H1 (cell line): ENCODE results near the gene MID1. TPM values are rescaled to one million over a fixed set of nuclear protein-coding genes. Genes with fewer than 3 reads are reported as not detected.

Experiments used
- ASH2L ChIP-seq: fragments of 200-600, 300-600 bp; sonication (generic); IDR thresholded peaks from one replicate; pipeline ENCODE4 v1.7.1; 2017; ENCODE audit warnings: low read length
- BACH1 ChIP-seq: IDR thresholded peaks from 2 replicates; pipeline ENCODE4 v1.6.1; 2012; ENCODE audit warnings: low read length, improper control_type of control experiment
- CHD1 ChIP-seq: IDR thresholded peaks from 2 replicates; pipeline ENCODE4 v1.6.1; 2012; ENCODE audit warnings: low read depth, low read length, improper control_type of control experiment
- GABPA ChIP-seq: IDR thresholded peaks from 2 replicates; pipeline ENCODE4 v1.6.1; 2011; ENCODE audit warnings: mild to moderate bottlenecking, low read length, moderate library complexity, borderline replicate concordance; ENCODE audit not compliant: insufficient read depth
- POLR2AphosphoS5 ChIP-seq: IDR thresholded peaks from 2 replicates; pipeline ENCODE4 v1.6.1; 2011; ENCODE audit warnings: low read depth, low read length
- RXRA ChIP-seq: IDR thresholded peaks from 2 replicates; pipeline ENCODE4 v1.6.1; 2011; ENCODE audit warnings: low read depth, mild to moderate bottlenecking, low read length, moderate library complexity; ENCODE audit not compliant: insufficient read depth
- polyA plus RNA-seq, 7 experiments: library from polyadenylated mRNA; depleted of rRNA in 3 of 7; stranded (reverse) in 5 of 7; unstranded in 2 of 7; fragments of >200 nt in 5 of 7; fragments of 200-250 nt in 2 of 7; gene quantifications; 1 replicate in 5 of 7; 2 replicates in 1 of 7; 4 replicates in 1 of 7; pipeline versions ENCODE4 v1.2.1 to v1.2.3, GENCODE V29; 2011 to 2013; ENCODE audit warnings: missing spikeins in 2 of 7, mixed read lengths in 2 of 7
- total RNA-seq: library from RNA; stranded (reverse); fragmentation: NEBNext Ultra II Directional; extraction: Animal tissue kit (Norgen Biotek cat#: 25700); gene quantifications from 2 replicates; pipeline ENCODE4 v1.2.1, GENCODE V29; 2021
- TF ChIP-seq, protein P1 (sequence below): fragments of 300-600 bp; sonication (generic); IDR thresholded peaks from 2 replicates; pipeline ENCODE4 v1.7.1; 2012; ENCODE audit warnings: low read length, moderate library complexity, mild to moderate bottlenecking, inconsistent platforms; ENCODE audit not compliant: insufficient replicate concordance

The MID1 gene
- total and polyA plus RNA-seq, 2 of the 8 experiments (the other 6 are each of a cell fraction or from before 2014, with no cell fraction given): 12.9 to 54.3 TPM

DNA sequence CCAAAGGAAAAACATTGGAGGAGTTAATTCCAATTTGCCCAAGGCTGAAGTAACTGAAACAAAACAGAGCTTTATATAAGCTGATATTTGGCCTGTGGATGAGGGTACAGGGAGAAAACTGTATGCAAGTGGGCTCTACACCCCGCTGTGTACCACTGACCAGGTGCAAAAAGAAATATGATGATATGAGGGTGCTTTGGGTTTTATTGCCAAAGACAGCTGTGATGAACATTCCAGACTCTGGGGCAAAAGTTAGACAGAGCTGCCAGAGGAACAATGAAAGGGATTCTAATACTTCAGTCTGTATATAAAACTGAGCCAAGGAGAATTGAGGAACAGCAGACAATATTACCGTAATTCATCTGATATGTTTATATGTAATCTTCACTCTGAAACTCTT is 117.4 kb downstream of the MID1 start (continued):
- no peak for TF ChIP-seq CHD1
- TF ChIP-seq RXRA: no peak
- TF ChIP-seq GABPA: no peak
- TF ChIP-seq BACH1: no peak
- TF ChIP-seq, protein P1, sequence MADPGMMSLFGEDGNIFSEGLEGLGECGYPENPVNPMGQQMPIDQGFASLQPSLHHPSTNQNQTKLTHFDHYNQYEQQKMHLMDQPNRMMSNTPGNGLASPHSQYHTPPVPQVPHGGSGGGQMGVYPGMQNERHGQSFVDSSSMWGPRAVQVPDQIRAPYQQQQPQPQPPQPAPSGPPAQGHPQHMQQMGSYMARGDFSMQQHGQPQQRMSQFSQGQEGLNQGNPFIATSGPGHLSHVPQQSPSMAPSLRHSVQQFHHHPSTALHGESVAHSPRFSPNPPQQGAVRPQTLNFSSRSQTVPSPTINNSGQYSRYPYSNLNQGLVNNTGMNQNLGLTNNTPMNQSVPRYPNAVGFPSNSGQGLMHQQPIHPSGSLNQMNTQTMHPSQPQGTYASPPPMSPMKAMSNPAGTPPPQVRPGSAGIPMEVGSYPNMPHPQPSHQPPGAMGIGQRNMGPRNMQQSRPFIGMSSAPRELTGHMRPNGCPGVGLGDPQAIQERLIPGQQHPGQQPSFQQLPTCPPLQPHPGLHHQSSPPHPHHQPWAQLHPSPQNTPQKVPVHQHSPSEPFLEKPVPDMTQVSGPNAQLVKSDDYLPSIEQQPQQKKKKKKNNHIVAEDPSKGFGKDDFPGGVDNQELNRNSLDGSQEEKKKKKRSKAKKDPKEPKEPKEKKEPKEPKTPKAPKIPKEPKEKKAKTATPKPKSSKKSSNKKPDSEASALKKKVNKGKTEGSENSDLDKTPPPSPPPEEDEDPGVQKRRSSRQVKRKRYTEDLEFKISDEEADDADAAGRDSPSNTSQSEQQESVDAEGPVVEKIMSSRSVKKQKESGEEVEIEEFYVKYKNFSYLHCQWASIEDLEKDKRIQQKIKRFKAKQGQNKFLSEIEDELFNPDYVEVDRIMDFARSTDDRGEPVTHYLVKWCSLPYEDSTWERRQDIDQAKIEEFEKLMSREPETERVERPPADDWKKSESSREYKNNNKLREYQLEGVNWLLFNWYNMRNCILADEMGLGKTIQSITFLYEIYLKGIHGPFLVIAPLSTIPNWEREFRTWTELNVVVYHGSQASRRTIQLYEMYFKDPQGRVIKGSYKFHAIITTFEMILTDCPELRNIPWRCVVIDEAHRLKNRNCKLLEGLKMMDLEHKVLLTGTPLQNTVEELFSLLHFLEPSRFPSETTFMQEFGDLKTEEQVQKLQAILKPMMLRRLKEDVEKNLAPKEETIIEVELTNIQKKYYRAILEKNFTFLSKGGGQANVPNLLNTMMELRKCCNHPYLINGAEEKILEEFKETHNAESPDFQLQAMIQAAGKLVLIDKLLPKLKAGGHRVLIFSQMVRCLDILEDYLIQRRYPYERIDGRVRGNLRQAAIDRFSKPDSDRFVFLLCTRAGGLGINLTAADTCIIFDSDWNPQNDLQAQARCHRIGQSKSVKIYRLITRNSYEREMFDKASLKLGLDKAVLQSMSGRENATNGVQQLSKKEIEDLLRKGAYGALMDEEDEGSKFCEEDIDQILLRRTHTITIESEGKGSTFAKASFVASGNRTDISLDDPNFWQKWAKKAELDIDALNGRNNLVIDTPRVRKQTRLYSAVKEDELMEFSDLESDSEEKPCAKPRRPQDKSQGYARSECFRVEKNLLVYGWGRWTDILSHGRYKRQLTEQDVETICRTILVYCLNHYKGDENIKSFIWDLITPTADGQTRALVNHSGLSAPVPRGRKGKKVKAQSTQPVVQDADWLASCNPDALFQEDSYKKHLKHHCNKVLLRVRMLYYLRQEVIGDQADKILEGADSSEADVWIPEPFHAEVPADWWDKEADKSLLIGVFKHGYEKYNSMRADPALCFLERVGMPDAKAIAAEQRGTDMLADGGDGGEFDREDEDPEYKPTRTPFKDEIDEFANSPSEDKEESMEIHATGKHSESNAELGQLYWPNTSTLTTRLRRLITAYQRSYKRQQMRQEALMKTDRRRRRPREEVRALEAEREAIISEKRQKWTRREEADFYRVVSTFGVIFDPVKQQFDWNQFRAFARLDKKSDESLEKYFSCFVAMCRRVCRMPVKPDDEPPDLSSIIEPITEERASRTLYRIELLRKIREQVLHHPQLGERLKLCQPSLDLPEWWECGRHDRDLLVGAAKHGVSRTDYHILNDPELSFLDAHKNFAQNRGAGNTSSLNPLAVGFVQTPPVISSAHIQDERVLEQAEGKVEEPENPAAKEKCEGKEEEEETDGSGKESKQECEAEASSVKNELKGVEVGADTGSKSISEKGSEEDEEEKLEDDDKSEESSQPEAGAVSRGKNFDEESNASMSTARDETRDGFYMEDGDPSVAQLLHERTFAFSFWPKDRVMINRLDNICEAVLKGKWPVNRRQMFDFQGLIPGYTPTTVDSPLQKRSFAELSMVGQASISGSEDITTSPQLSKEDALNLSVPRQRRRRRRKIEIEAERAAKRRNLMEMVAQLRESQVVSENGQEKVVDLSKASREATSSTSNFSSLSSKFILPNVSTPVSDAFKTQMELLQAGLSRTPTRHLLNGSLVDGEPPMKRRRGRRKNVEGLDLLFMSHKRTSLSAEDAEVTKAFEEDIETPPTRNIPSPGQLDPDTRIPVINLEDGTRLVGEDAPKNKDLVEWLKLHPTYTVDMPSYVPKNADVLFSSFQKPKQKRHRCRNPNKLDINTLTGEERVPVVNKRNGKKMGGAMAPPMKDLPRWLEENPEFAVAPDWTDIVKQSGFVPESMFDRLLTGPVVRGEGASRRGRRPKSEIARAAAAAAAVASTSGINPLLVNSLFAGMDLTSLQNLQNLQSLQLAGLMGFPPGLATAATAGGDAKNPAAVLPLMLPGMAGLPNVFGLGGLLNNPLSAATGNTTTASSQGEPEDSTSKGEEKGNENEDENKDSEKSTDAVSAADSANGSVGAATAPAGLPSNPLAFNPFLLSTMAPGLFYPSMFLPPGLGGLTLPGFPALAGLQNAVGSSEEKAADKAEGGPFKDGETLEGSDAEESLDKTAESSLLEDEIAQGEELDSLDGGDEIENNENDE: no peak
- TF ChIP-seq ASH2L: no peak
- no peak for TF ChIP-seq POLR2AphosphoS5
